Common myeloid progenitor, CD34-positive (primary cell): ENCODE measurements around the gene PGBD2.

Experiments
- CTCF ChIA-PET: fragments of 350-600 bp; sonication (Branson Sonifier 250); formaldehyde crosslinking; loops from one replicate; lab custom pipeline; 2021; ENCODE audit warnings: antibody characterized with exemption; lab: Charles Lee
- POLR2A ChIA-PET: fragments of 350-600 bp; sonication (Branson Sonifier 250); formaldehyde crosslinking; loops from one replicate; lab custom pipeline; 2021; ENCODE audit warnings: antibody characterized with exemption; lab: Charles Lee
- DNase-seq, 3 donors: peaks; one replicate each; pipeline versions ENCODE4 v3.0.0 to v3.0.0-alpha.2; 2013
- H3K27ac ChIP-seq, 2 experiments: 1 replicate in 1 of 2; 2 replicates in 1 of 2; pipeline ENCODE4 v1.7.0; 2013; ENCODE audit warnings: inconsistent platforms in 2 of 2, low read length in 2 of 2, mild to moderate bottlenecking in 2 of 2, low read depth in 1 of 2, moderate library complexity in 1 of 2; ENCODE audit not compliant: severe bottlenecking in 2 of 2, insufficient read depth in 1 of 2, poor library complexity in 1 of 2
- H3K27me3 ChIP-seq, 5 experiments: replicated peaks in 2 of 5; 1 replicate in 3 of 5; 2 replicates in 2 of 5; pipeline versions ENCODE4 v1.6.1 to v1.7.0; 2013; ENCODE audit warnings: low read length in 4 of 5, mild to moderate bottlenecking in 2 of 5, moderate library complexity in 2 of 5, inconsistent platforms in 1 of 5; ENCODE audit not compliant: insufficient read depth in 5 of 5, control insufficient read depth in 4 of 5
- H3K36me3 ChIP-seq, 4 experiments: 1 replicate in 2 of 4; 2 replicates in 2 of 4; pipeline versions ENCODE4 v1.6.1 to v1.7.0; 2013; ENCODE audit warnings: low read length in 3 of 4, control low read depth in 1 of 4, mild to moderate bottlenecking in 1 of 4; ENCODE audit not compliant: control insufficient read depth in 4 of 4, insufficient read depth in 4 of 4
- H3K4me1 ChIP-seq, 4 experiments: 1 replicate in 3 of 4; 2 replicates in 1 of 4; pipeline versions ENCODE4 v1.6.1 to v1.7.1; 2013; ENCODE audit warnings: low read length in 3 of 4, mild to moderate bottlenecking in 3 of 4, control low read depth in 1 of 4, inconsistent platforms in 1 of 4, moderate library complexity in 1 of 4; ENCODE audit not compliant: control insufficient read depth in 4 of 4, insufficient read depth in 4 of 4; ENCODE audit errors: control extremely low read depth in 1 of 4
- H3K4me3 ChIP-seq, 7 experiments: 1 replicate in 4 of 7; 2 replicates in 3 of 7; pipeline versions ENCODE4 v1.5.1 to v1.7.0; 2013; ENCODE audit warnings: mild to moderate bottlenecking in 7 of 7, low read length in 6 of 7, moderate library complexity in 6 of 7, inconsistent platforms in 2 of 7, low read depth in 2 of 7, control low read depth in 1 of 7; ENCODE audit not compliant: insufficient read depth in 4 of 7, control insufficient read depth in 1 of 7; ENCODE audit errors: extremely low read depth in 1 of 7
- H3K9me3 ChIP-seq, 5 experiments: 1 replicate in 4 of 5; 2 replicates in 1 of 5; pipeline versions ENCODE4 v1.6.1 to v1.7.1; 2013; ENCODE audit warnings: low read length in 4 of 5, mild to moderate bottlenecking in 2 of 5, inconsistent platforms in 1 of 5, low read depth in 1 of 5, moderate library complexity in 1 of 5; ENCODE audit not compliant: control insufficient read depth in 4 of 5, insufficient read depth in 2 of 5; ENCODE audit errors: control extremely low read depth in 1 of 5
- WGBS: methylation state at CpG from one replicate; pipeline ENCODE4 v1.1.5; 2013; ENCODE audit not compliant: insufficient coverage; 5-methylcytosine and 5-hydroxymethylcytosine counted together

Gene PGBD2

DNA sequence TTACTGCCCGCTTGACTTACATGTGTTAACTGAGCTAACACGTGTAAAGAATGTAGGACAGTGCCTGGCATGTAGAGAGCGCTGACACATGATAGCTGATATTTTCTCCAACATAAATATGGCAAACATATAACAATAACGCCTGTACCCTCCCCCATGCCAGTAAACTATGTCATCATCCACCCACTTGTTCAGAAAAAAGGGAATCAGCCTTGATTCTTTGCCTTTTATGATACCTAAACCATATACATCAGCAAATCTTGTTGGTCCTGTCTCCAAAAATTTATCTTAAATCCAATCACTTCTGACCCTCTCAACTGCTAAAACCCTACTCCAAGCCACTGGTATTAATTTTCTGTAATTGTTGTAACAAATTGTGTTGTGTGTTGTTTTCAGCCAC, 46.0 kb upstream of the PGBD2 start:
- WGBS: 100% methylated on average over 3 of the region's 4 CpGs
- Histone ChIP-seq H3K36me3 (peaks cover 0 to 12% (median 5%) of the 10 kb centered on the region in 4 experiments), H3K27me3 (no peaks in the 10 kb centered on the region), H3K27ac (peak overlapping the region in 1 of 2 experiments; percentile 84), H3K9me3 (no peaks in the 10 kb centered on the region), H3K4me1 (peaks cover 2 to 48% (median 43%) of the 10 kb centered on the region in 4 experiments), H3K4me3 (no peak overlapping the region)
- ChIA-PET POLR2A (interaction anchor here (0.9 to 2.8 kb wide), 3 partner anchors 13 to 29 kb away, joined by 3 to 17 read pairs (median 4); partner anchors contain the start of gene ZNF672), CTCF (interaction anchor here (1.1 to 7.2 kb wide), 8 partner anchors 13 to 66 kb away, joined by 3 to 53 read pairs (median 7); partner anchors contain the start of gene ZNF672)
- DNase-seq: no peak

DNA sequence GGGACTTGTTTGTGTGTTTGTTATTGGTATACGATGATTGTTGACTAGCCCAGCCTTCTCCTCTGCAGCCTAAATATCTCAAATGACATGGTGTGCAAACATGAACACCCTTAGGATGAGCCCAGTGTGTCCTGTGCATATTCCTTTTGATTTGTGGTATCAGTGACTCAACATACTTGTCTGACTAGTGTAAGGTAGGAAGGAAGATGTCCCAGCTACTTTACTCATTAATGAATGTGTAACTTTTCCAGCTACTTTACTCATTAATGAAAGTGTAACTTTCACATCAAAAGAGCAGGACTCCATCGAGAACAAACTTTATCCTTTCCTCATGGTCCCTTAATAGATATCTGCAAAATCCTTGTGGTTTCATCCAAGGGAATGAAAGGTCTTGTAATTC, 44.4 kb upstream of the PGBD2 start:
- no peaks in the 10 kb centered on the region for H3K9me3 ChIP-seq
- no peak for DNase-seq
- H3K4me1 ChIP-seq: peaks cover 2 to 47% (median 43%) of the 10 kb centered on the region in 4 experiments
- H3K4me3 ChIP-seq: no peak overlapping the region
- no peaks in the 10 kb centered on the region for H3K27me3 ChIP-seq
- H3K36me3 ChIP-seq: no peaks in the 10 kb centered on the region
- ChIA-PET POLR2A (interaction anchor here (1.7 kb wide), 1 partner anchor 11 kb away, joined by 4 read pairs; no protein-coding TSS in a partner anchor), CTCF (interaction anchor here (0.7 to 1.6 kb wide), 5 partner anchors 20 to 26 kb away, joined by 3 to 5 read pairs (median 3); partner anchors contain the start of gene ZNF672)
- H3K27ac ChIP-seq: no peak overlapping the region
- WGBS: no CpG with 5 or more reads among the region's 2 CpGs

DNA sequence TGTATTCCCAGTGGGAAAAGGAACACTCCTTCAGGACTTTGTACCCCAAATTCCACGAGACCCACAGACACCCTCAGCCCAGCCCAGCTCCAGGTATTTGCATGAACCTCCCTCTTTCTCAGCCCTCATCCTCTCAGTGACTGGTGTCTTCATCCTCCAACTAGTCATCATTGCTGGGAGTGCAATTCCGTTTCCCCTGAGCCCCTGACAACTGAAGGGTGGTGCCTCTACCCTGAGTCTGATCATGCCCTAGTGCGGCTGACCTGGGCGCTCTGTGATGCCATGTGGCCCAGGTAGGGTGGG, 43.4 kb upstream of the PGBD2 start:
- 23% methylated on average over 4 of the region's 4 CpGs for WGBS
- H3K9me3 ChIP-seq: no peaks in the 10 kb centered on the region
- H3K4me1 ChIP-seq: peaks cover 2 to 38% (median 35%) of the 10 kb centered on the region in 4 experiments
- POLR2A ChIA-PET: interaction anchor here (1.7 kb wide), 1 partner anchor 10 kb away, joined by 4 read pairs; no protein-coding TSS in a partner anchor
- DNase-seq: no peak
- peak overlapping the region; percentile 59 to 85 (median 80) for H3K4me3 ChIP-seq
- no peak overlapping the region for H3K27ac ChIP-seq
- H3K27me3 ChIP-seq: no peaks in the 10 kb centered on the region
- CTCF ChIA-PET: interaction anchor here (1.4 kb wide), 1 partner anchor 25 kb away, joined by 5 read pairs; the partner anchor contains the start of gene ZNF672
- H3K36me3 ChIP-seq: no peaks in the 10 kb centered on the region

DNA sequence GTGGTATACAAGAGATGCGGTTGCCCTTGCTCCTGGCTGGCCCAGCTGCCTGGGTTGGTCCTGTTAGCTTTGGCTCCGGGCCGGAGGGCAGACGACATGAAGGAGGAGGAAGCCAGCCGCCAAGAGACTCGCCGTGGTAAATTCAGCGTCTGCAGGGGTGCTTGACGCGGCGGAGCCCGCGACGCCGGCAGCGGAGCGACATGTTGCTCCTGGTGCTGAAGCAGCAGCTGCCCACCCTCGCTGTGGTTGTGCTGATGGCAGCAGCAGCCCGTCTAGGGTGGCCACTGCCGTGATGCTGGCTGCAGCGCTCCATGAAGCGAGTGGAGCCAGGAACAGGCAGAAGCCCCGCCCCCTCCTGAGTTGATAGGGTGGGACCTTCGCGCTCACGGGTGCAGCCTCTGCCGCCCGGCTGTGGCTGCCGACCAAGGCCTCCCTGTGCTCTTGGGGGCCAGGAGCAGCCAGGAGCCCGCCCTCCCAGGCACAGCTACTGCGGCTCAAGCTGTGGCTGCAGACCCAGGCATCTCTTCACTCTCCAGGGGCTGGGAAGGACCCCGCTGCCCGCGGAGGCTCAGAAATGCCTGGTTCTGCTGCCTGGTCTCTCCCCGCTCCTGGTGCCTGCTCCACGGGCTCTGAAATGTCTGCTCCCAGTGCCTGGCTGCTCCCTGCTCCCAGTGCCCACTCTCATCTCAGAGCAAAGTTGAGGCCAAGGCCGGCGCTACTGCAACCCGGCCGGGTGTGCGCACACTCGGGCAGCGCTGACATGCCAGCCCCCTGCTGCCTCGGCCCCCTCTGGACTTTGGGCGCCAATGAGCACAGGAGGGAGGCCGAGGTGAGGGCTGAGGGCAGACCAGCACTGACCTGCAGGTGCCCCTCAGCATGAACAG, 42.8 kb upstream of the PGBD2 start:
- no peak overlapping the region for H3K27ac ChIP-seq
- ChIA-PET CTCF (interaction anchor here (0.9 to 1.9 kb wide), 3 partner anchors 10 to 25 kb away, joined by 3 to 5 read pairs (median 5); partner anchors contain the start of gene ZNF672), POLR2A (interaction anchor here (1.7 kb wide), 1 partner anchor 9 kb away, joined by 4 read pairs; no protein-coding TSS in a partner anchor)
- peaks cover 2 to 32% (median 29%) of the 10 kb centered on the region in 4 experiments for H3K4me1 ChIP-seq
- DNase-seq: peak; percentile 72 to 88 (median 83)
- no peaks in the 10 kb centered on the region for H3K9me3 ChIP-seq
- H3K4me3 ChIP-seq: peak overlapping the region; percentile 59 to 85 (median 80)
- whole genome bisulfite sequencing: 16% methylated on average over 39 of the region's 46 CpGs
- no peaks in the 10 kb centered on the region for H3K27me3 ChIP-seq
- no peaks in the 10 kb centered on the region for H3K36me3 ChIP-seq

DNA sequence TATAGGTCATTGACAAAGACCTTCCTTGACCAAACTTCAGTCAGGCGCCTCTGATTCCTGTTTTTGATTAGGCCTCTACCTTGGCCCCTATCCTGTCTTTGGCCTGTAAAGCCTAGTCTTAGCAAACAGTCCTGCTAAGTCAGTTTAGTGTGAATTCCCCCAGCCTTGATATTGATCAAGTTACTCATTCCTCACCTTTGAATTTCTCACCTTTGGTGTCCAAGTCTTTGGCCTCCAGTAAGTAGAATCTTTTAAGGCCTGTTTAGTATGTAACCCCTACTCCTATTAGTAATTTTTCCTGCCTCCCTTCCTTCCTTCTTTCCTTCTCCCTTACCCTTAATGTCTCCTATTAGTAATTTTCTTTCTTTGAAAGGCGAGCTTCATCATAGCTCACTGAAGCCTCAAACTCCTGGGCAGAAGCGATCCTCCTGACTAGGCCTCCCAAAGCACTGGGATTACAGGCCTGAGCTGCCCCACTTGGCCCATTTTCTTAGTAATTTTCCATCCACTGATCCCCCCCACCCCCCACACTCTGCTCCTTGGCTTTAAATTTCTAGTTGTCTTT, 34.1 kb upstream of the PGBD2 start:
- ChIA-PET POLR2A (interaction anchor here (2.0 kb wide), 1 partner anchor 9 kb away, joined by 4 read pairs; no protein-coding TSS in a partner anchor), CTCF (interaction anchor here (3.5 kb wide), 1 partner anchor 30 kb away, joined by 13 read pairs; no protein-coding TSS in a partner anchor)
- DNase-seq: no peak
- Histone ChIP-seq H3K4me1 (peaks cover 2 to 16% (median 7%) of the 10 kb centered on the region in 4 experiments), H3K4me3 (peak overlapping the region in 2 of 7 experiments; percentile 83 to 86), H3K9me3 (no peaks in the 10 kb centered on the region), H3K27me3 (no peaks in the 10 kb centered on the region), H3K36me3 (no peaks in the 10 kb centered on the region), H3K27ac (peak overlapping the region in 1 of 2 experiments; percentile 47)
- WGBS: 100% methylated on average over 3 of the region's 3 CpGs

DNA sequence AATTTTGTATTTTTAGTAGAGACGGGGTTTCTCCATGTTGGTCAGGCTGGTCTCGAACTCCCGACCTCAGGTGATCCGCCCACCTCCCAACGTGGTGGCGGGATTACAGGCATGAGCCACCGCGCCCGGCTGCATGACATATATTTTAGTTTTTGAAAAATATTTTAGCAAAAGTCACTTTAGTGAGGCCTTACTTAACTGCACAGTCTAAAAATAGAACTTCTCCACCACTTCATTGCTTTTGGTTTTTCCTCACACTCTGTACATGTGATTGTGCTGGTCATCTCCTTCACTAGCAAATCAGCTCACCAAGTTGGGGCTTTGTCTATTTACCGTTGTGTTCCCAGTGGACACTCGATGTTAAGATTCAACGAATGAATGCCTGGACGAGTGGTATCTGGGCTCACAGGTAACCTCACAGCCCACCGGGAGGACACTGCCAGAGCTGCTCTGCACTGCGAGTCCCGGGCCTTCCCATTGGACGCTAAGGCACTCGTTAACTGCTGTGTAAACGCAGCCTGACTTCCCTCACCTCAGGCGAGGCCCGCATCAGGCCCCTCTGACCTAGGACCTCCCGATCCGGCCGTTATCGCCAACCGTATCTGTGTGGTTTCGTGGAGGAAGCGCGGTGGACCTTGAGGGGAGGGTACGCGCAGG, 33.2 kb upstream of the PGBD2 start:
- WGBS: 0% methylated on average over 22 of the region's 31 CpGs
- POLR2A ChIA-PET: interaction anchor here (0.6 to 2.0 kb wide), 6 partner anchors 10 to 56 kb away, joined by 3 to 10 read pairs (median 4); partner anchors contain the start of genes PGBD2 and ZNF692
- CTCF ChIA-PET: interaction anchor here (0.5 to 3.5 kb wide), 11 partner anchors 9 to 49 kb away, joined by 3 to 18 read pairs (median 4); partner anchors contain the start of genes ZNF672 and ZNF692

More for the DNA sequence above, 33.2 kb upstream of the PGBD2 start:
- no peaks in the 10 kb centered on the region for H3K27me3 ChIP-seq
- H3K36me3 ChIP-seq: no peaks in the 10 kb centered on the region
- no peaks in the 10 kb centered on the region for H3K9me3 ChIP-seq
- H3K27ac ChIP-seq: peak overlapping the region; percentile 79 to 94
- DNase-seq: peak in 2 of 3 donors; percentile 79 to 87
- H3K4me1 ChIP-seq: peaks cover 2 to 16% (median 7%) of the 10 kb centered on the region in 4 experiments
- peak overlapping the region; percentile 76 to 92 (median 86) for H3K4me3 ChIP-seq
